Measurements from ENCODE around the gene CD14. TPM values are rescaled to one million over a fixed set of nuclear protein-coding genes. Genes with fewer than 3 reads are reported as not detected.
"Not testable (repeated sequence)": the region's sequence is repeated elsewhere in the genome, so short reads cannot be mapped to it uniquely, and the experiment has no call there.

Gene CD14
- total RNA-seq, 1 donor from 2014 or later = 0.29 TPM

DNA sequence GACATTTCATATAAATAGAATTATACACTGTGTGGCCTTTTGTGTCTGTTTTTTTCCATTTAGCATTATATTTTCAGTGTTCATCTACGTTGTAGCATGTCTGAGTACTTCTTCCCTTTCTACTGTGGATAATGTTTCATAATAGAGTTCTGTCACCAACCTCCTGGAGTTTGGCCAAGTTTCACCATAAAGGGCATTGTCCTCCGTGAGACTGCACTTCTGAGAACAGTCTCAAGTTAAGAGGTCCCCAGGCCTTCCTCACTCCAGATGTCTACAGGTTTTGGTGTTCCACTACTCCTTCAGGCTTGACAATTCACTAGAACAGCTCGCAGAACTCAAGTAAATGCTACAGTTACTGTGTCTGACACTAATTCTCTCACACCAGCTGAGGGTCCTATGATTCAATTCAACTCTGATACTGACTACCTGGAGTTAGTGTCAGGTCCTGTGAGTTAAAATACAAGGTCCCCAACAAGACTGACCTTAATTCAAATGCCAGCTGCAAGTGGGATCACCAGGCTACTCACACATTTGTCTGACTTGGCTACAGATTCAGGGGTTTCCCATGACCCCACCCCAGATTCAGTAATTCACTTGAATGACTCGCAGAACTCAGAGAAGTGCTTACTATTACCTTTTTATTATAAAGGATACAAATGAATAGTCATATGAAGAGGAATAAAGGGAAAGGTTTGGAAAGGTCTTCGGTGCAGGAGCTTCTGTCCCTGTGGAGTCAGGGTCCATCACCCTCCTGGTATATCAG, 37.3 kb downstream of the CD14 start:
- DNase-seq (ENCODE audit: low read depth) = no peak
- no peak for TF ChIP-seq CTCF (IDR thresholded peaks at IDR 0.05; ENCODE audit: insufficient read depth, low read length, poor library complexity, severe bottlenecking)
- no peak overlapping the region for H3K4me3 ChIP-seq (ENCODE audit: low read depth, low read length)
- no peaks in the 10 kb centered on the region for H3K27me3 ChIP-seq (ENCODE audit: control insufficient read depth, insufficient read depth, low read length)
- no peaks in the 10 kb centered on the region for H3K36me3 ChIP-seq (ENCODE audit: control insufficient read depth, insufficient read depth, low read length)

DNA sequence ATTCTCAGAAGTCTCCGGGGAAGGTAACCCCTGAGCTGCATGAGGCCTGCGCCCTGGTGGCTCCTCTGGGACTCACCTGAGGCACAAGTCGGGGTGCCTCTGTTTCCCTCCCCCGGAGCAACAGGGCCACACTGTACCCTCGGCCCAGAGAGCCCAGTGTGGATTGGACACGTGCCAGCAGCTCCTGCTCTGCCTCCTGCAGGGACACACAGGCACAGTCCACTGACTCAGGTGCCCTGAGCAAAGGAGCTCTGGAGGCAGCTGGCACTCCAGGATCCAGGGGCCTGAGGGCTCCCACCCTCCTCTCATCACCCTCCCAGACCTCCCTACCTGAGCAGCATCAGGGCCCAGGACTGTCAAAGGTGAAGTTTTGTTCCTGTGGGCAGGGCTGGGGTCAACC, 38.8 kb downstream of the CD14 start:
- H3K36me3 ChIP-seq (ENCODE audit: control insufficient read depth, insufficient read depth, low read length) = no peaks in the 10 kb centered on the region
- no peaks in the 10 kb centered on the region for H3K27me3 ChIP-seq (ENCODE audit: control insufficient read depth, insufficient read depth, low read length)
- no peak for TF ChIP-seq CTCF (IDR thresholded peaks at IDR 0.05; ENCODE audit: insufficient read depth, low read length, poor library complexity, severe bottlenecking)
- no peak overlapping the region for H3K4me3 ChIP-seq (ENCODE audit: low read depth, low read length)
- no peak for DNase-seq (ENCODE audit: low read depth)

GRCh38 chr5:140593070-140593469, 39.9 kb downstream of the CD14 start:
- DNase-seq (ENCODE audit: low read depth); H3K27me3 ChIP-seq (ENCODE audit: control insufficient read depth, insufficient read depth, low read length); H3K4me3 ChIP-seq (ENCODE audit: low read depth, low read length); H3K36me3 ChIP-seq (ENCODE audit: control insufficient read depth, insufficient read depth, low read length): not testable (repeated sequence)

- TF ChIP-seq CTCF (IDR thresholded peaks at IDR 0.05; ENCODE audit: insufficient read depth, low read length, poor library complexity, severe bottlenecking) = no peak
- Histone ChIP-seq H3K36me3 (ENCODE audit: control insufficient read depth, insufficient read depth, low read length) (no peaks in the 10 kb centered on the region), H3K27me3 (ENCODE audit: control insufficient read depth, insufficient read depth, low read length) (no peaks in the 10 kb centered on the region), H3K4me3 (ENCODE audit: low read depth, low read length) (no peak overlapping the region)
- no peak for DNase-seq (ENCODE audit: low read depth)
Measured at GRCh38 chr5:140591747-140592372, 41.1 kb downstream of the CD14 start.

GRCh38 chr5:140590861-140591260, 42.1 kb downstream of the CD14 start:
- Histone ChIP-seq H3K36me3 (ENCODE audit: control insufficient read depth, insufficient read depth, low read length) (no peaks in the 10 kb centered on the region), H3K4me3 (ENCODE audit: low read depth, low read length) (no peak overlapping the region), H3K27me3 (ENCODE audit: control insufficient read depth, insufficient read depth, low read length) (no peaks in the 10 kb centered on the region)
- no peak for TF ChIP-seq CTCF (IDR thresholded peaks at IDR 0.05; ENCODE audit: insufficient read depth, low read length, poor library complexity, severe bottlenecking)
- no peak for DNase-seq (ENCODE audit: low read depth)

GRCh38 chr5:140588311-140589070, 44.5 kb downstream of the CD14 start:
- no peak for TF ChIP-seq CTCF (IDR thresholded peaks at IDR 0.05; ENCODE audit: insufficient read depth, low read length, poor library complexity, severe bottlenecking)
- Histone ChIP-seq H3K27me3 (ENCODE audit: control insufficient read depth, insufficient read depth, low read length) (no peaks in the 10 kb centered on the region), H3K4me3 (ENCODE audit: low read depth, low read length) (no peak overlapping the region), H3K36me3 (ENCODE audit: control insufficient read depth, insufficient read depth, low read length) (no peaks in the 10 kb centered on the region)
- no peak for DNase-seq (ENCODE audit: low read depth)

All from kidney epithelial cell (primary cell).